DOHH2 (cell line): ENCODE results near the gene A1BG.

Source experiments
- H3F3A ChIP-seq: fragments of 200-600 bp; sonication (generic), shearing (Covaris generic); 2 replicates; pipeline ENCODE4 v1.6.0; 2016; ENCODE audit warnings: antibody characterized with exemption, mild to moderate bottlenecking; ENCODE audit not compliant: control insufficient read depth, insufficient read depth
- H3K27ac ChIP-seq: fragments of 200-600 bp; sonication (generic); 2 replicates; pipeline ENCODE4 v1.5.1; 2014; ENCODE audit warnings: low read depth, mild to moderate bottlenecking, low read length, moderate library complexity
- H3K27me3 ChIP-seq: fragments of 200-600 bp; sonication (generic); 2 replicates; pipeline ENCODE4 v1.6.1; 2014; ENCODE audit warnings: mild to moderate bottlenecking, low read length, mixed read lengths; ENCODE audit not compliant: control insufficient read depth
- H3K36me3 ChIP-seq: fragments of 200-600 bp; sonication (generic); 2 replicates; pipeline ENCODE4 v1.6.1; 2014; ENCODE audit warnings: mild to moderate bottlenecking, low read length, moderate library complexity, mixed read lengths; ENCODE audit not compliant: control insufficient read depth
- H3K4me1 ChIP-seq: fragments of 200-600 bp; sonication (generic); 2 replicates; pipeline ENCODE4 v1.6.1; 2014; ENCODE audit warnings: mild to moderate bottlenecking, low read length, mixed read lengths; ENCODE audit not compliant: control insufficient read depth
- H3K4me2 ChIP-seq: fragments of 200-600 bp; sonication (generic); 2 replicates; pipeline ENCODE4 v1.6.0; 2014; ENCODE audit warnings: mild to moderate bottlenecking, low read length, moderate library complexity
- H3K4me3 ChIP-seq: fragments of 200-600 bp; sonication (generic); 2 replicates; pipeline ENCODE4 v1.5.1; 2014; ENCODE audit warnings: mild to moderate bottlenecking, low read length, mixed read lengths
- H3K79me2 ChIP-seq: fragments of 200-600 bp; sonication (generic); 2 replicates; pipeline ENCODE4 v1.6.1; 2014; ENCODE audit warnings: mild to moderate bottlenecking, low read length, mixed read lengths; ENCODE audit not compliant: control insufficient read depth
- H3K9me2 ChIP-seq: fragments of 200-600 bp; sonication (generic); replicated peaks from 2 replicates; pipeline ENCODE4 v1.6.1; 2014; ENCODE audit warnings: mild to moderate bottlenecking, low read length, mixed read lengths; ENCODE audit not compliant: control insufficient read depth
- H3K9me3 ChIP-seq: fragments of 200-600 bp; sonication (generic); 2 replicates; pipeline ENCODE4 v1.6.1; 2014; ENCODE audit warnings: antibody characterized with exemption, low read length, mixed read lengths; ENCODE audit not compliant: control insufficient read depth, insufficient read depth
- H4K20me1 ChIP-seq: fragments of 200-600 bp; sonication (generic); 2 replicates; pipeline ENCODE4 v1.6.0; 2014; ENCODE audit warnings: low read depth, mild to moderate bottlenecking, antibody characterized with exemption, low read length, moderate library complexity; ENCODE audit not compliant: control insufficient read depth, insufficient read depth
- CTCF ChIP-seq: fragments of 200-600 bp; sonication (generic); IDR thresholded peaks from one replicate; pipeline ENCODE4 v1.5.1; 2014; ENCODE audit warnings: antibody characterized with exemption, mild to moderate bottlenecking, low read depth, low read length; ENCODE audit not compliant: poor library complexity, severe bottlenecking
- EZH2phosphoT487 ChIP-seq: fragments of 200-600 bp; sonication (generic); IDR thresholded peaks from 2 replicates; pipeline ENCODE4 v1.6.1; 2017; ENCODE audit warnings: borderline replicate concordance, mild to moderate bottlenecking, antibody characterized with exemption, low read length, moderate library complexity, mixed read lengths

The A1BG gene

DNA sequence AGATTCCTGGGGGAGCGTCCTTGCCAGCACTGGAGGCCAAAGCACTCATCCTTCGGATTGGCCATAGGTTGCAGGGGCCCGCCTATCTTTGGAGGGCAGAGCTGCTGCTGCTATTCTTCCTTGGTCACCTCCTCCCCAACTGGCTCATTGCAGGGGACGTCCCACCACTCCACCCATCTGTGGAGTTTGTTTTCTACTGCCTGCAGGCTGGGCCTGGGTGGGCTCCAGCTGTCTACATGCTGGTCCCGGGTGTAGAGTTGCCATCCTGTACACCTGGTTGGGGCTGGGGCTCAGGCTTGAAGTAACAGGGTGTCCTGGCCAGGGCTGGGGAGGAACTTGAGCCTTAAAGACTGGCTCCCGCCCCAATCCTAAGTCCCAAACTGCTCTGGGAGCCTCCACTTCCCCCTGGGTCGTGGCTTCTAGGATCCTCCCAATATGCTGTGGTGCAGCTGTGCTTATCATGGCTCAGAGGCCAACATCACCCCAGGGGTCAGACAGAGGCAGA lies 44.3 kb upstream of the A1BG start:
- H3K4me2 ChIP-seq: no peak overlapping the region
- TF ChIP-seq CTCF: no peak
- no peak for TF ChIP-seq EZH2phosphoT487

DNA sequence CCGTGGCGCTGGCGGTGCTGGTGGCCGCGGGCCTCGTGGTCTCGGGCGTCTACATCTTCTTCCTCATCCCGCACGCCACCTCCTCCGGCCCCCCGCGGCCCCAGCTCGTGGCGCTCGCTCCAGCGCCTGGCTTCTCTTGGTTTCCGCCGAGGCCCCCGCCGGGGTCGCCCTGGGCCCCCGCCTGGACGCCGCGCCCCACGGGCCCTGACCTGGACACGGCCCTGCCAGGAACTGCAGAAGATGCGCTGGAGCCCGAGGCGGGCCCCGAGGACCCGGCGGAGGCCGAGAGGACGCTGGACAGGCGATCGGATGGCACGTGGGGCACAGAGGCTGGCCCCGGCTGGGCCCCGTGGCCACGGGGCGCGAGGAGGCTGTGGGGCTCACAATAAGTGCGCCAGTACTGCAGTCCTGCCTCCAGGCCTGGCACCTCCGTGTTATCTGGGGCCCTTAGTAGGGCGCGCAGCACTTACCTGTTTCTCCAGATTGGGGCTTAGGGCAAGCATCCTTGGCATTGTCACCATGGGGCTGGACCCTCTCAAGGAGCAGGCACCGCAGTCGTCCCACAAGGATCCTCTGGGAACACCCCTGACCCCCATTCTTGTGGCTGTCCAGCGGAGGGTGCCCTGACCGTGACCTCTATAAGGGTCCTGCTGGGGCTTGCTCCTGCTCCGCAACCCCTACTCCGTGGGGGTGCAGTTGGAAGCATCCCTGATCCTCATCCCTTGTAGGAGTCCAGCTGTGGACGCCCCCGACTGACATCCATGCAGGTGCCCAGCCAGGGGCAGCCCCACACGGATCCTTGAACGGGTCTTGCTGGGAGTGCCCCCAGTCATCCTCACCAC lies 43.6 kb upstream of the A1BG start:
- Histone ChIP-seq H3K9me3 (no peaks in the 10 kb centered on the region), H3K27ac (no peak overlapping the region), H3K4me3 (no peak overlapping the region)

More for the DNA sequence above, 44.3 kb upstream of the A1BG start:
- Histone ChIP-seq H3K27ac (no peak overlapping the region), H3K36me3 (peaks cover 31% of the 10 kb centered on the region), H3F3A (peaks cover 28% of the 10 kb centered on the region), H3K79me2 (peaks cover 7% of the 10 kb centered on the region), H3K9me2 (no peaks in the 10 kb centered on the region), H3K4me1 (peaks cover 16% of the 10 kb centered on the region), H4K20me1 (0 out of 2 replicates have a peak, but pooled peaks cover 2% of the 10 kb centered on the region), H3K9me3 (no peaks in the 10 kb centered on the region), H3K27me3 (no peaks in the 10 kb centered on the region), H3K4me3 (no peak overlapping the region)

GRCh38 chr19:58395979-58396627 lies 42.8 kb upstream of the A1BG start:
- Histone ChIP-seq H3F3A (peaks cover 35% of the 10 kb centered on the region), H3K4me1 (peaks cover 9% of the 10 kb centered on the region)
- TF ChIP-seq CTCF: no peak

More for the DNA sequence above, 43.6 kb upstream of the A1BG start:
- H3K27me3 ChIP-seq: no peaks in the 10 kb centered on the region
- no peak overlapping the region for H3K4me2 ChIP-seq
- TF ChIP-seq EZH2phosphoT487 (no peak), CTCF (no peak)
- peaks cover 9% of the 10 kb centered on the region for H3K4me1 ChIP-seq
- H4K20me1 ChIP-seq: 0 out of 2 replicates have a peak, but pooled peaks cover 2% of the 10 kb centered on the region
- H3K79me2 ChIP-seq: peaks cover 7% of the 10 kb centered on the region
- peaks cover 32% of the 10 kb centered on the region for H3F3A ChIP-seq
- no peaks in the 10 kb centered on the region for H3K9me2 ChIP-seq
- peaks cover 38% of the 10 kb centered on the region for H3K36me3 ChIP-seq

More at GRCh38 chr19:58395979-58396627, 42.8 kb upstream of the A1BG start:
- H3K4me2 ChIP-seq: no peak overlapping the region
- no peaks in the 10 kb centered on the region for H3K9me2 ChIP-seq
- peaks cover 46% of the 10 kb centered on the region for H3K36me3 ChIP-seq
- H3K4me3 ChIP-seq: no peak overlapping the region
- H3K27ac ChIP-seq: no peak overlapping the region
- H3K27me3 ChIP-seq: no peaks in the 10 kb centered on the region
- no peaks in the 10 kb centered on the region for H3K9me3 ChIP-seq
- peaks cover 9% of the 10 kb centered on the region for H3K79me2 ChIP-seq
- 0 out of 2 replicates have a peak, but pooled peaks cover 2% of the 10 kb centered on the region for H4K20me1 ChIP-seq
